DND-41 (cell line): ENCODE results near the gene PPARD.

Experiments used
- ATAC-seq: fragments of 200-7000 bp; cut with Tn5 transposase; 3 replicates; pipeline ENCODE4 v1.9.1; 2021; ENCODE audit warnings: low read depth; ENCODE audit not compliant: insufficient read depth
- DNase-seq: peaks from one replicate; pipeline ENCODE4 v3.0.0-alpha.2; 2020
- H2AFZ ChIP-seq: 2 replicates; pipeline ENCODE4 v1.6.0; 2012; ENCODE audit warnings: low read depth, low read length
- H3K27ac ChIP-seq: 2 replicates; pipeline ENCODE4 v1.5.1; 2012; ENCODE audit warnings: low read length, inconsistent platforms
- H3K27me3 ChIP-seq: fragments of 200-600 bp; sonication (generic); 2 replicates; pipeline ENCODE4 v1.6.0; 2012; ENCODE audit warnings: low read length, mild to moderate bottlenecking, inconsistent platforms; ENCODE audit not compliant: insufficient read depth, poor library complexity
- H3K36me3 ChIP-seq: 2 replicates; pipeline ENCODE4 v1.5.1; 2012; ENCODE audit warnings: low read length, inconsistent platforms; ENCODE audit not compliant: insufficient read depth
- H3K4me1 ChIP-seq: 2 replicates; pipeline ENCODE4 v1.5.1; 2012; ENCODE audit warnings: mild to moderate bottlenecking, low read length; ENCODE audit not compliant: insufficient read depth
- H3K4me2 ChIP-seq: 2 replicates; pipeline ENCODE4 v1.6.0; 2012; ENCODE audit warnings: mild to moderate bottlenecking, moderate library complexity, low read length, inconsistent platforms; ENCODE audit not compliant: insufficient read depth
- H3K4me3 ChIP-seq, 2 experiments: fragments of 200-600 bp in 1 of 2; shearing (Covaris generic) in 1 of 2; 2 replicates each; pipeline ENCODE4 v1.5.1; 2012 to 2016; ENCODE audit warnings: inconsistent platforms in 2 of 2, low read length in 2 of 2, mild to moderate bottlenecking in 2 of 2, low read depth in 1 of 2, moderate library complexity in 1 of 2
- H3K79me2 ChIP-seq: 2 replicates; pipeline ENCODE4 v1.6.0; 2012; ENCODE audit warnings: low read length, inconsistent platforms; ENCODE audit not compliant: insufficient read depth
- H3K9ac ChIP-seq: 2 replicates; pipeline ENCODE4 v1.6.0; 2012; ENCODE audit warnings: low read depth, mild to moderate bottlenecking, inconsistent platforms, low read length, moderate library complexity
- H3K9me3 ChIP-seq: 2 replicates; pipeline ENCODE4 v1.5.1; 2012; ENCODE audit warnings: low read length, moderate library complexity, mild to moderate bottlenecking, inconsistent platforms; ENCODE audit not compliant: insufficient read depth, severe bottlenecking
- H4K20me1 ChIP-seq: 2 replicates; pipeline ENCODE4 v1.6.0; 2012; ENCODE audit warnings: low read length; ENCODE audit not compliant: insufficient read depth
- CTCF ChIP-seq: IDR thresholded peaks from 2 replicates; pipeline ENCODE4 v1.5.1; 2012; ENCODE audit warnings: borderline replicate concordance, low read length, moderate library complexity, mild to moderate bottlenecking; ENCODE audit not compliant: poor library complexity, severe bottlenecking; ENCODE audit errors: extremely low read depth
- EZH2 ChIP-seq: IDR thresholded peaks from 3 replicates; pipeline ENCODE4 v1.6.1; 2012; ENCODE audit warnings: borderline replicate concordance, low read depth, mild to moderate bottlenecking, moderate library complexity, low read length, inconsistent platforms; ENCODE audit not compliant: severe bottlenecking

Gene PPARD

GRCh38 chr6:35441205-35441604 lies 98.8 kb downstream of the PPARD start:
- H3K27ac ChIP-seq: no peak overlapping the region
- H3K9me3 ChIP-seq: no peaks in the 10 kb centered on the region
- H2AFZ ChIP-seq: no peak overlapping the region
- H3K36me3 ChIP-seq: no peaks in the 10 kb centered on the region
- no peaks in the 10 kb centered on the region for H3K79me2 ChIP-seq
- no peak for ATAC-seq
- no peak overlapping the region for H3K4me2 ChIP-seq
- H3K4me3 ChIP-seq: no peak overlapping the region
- peaks cover 4% of the 10 kb centered on the region; the same call in 1 of the 2 replicates for H3K4me1 ChIP-seq
- H3K9ac ChIP-seq: no peak overlapping the region
- H3K27me3 ChIP-seq: no peaks in the 10 kb centered on the region
- TF ChIP-seq CTCF (no peak), EZH2 (no peak)
- H4K20me1 ChIP-seq: no peaks in the 10 kb centered on the region
- no peak for DNase-seq

DNA sequence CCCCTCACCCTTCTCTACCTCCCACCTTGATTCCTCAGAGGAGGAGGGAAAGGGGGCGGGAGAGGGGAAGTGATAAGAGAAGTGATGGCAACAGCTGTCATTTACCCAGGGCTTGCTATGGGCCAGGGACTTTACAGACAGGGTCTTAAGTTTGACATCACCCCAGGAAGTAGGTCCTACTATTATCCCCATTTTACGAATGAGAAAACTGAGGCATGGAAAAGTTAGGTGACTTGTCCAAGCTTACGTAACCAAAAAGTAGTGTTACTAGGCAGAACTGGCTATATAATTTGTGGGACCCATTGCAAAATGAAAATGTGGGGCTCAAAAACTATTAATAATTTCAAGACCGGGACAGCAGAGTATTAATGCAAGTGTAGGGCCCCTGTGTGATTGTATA lies 99.3 kb downstream of the PPARD start:
- no peak for ATAC-seq
- DNase-seq: no peak

GRCh38 chr6:35442693-35443092 lies 100.3 kb downstream of the PPARD start:
- TF ChIP-seq EZH2 (no peak), CTCF (no peak)
- no peak for ATAC-seq
- H4K20me1 ChIP-seq: no peaks in the 10 kb centered on the region
- no peak overlapping the region for H2AFZ ChIP-seq
- no peaks in the 10 kb centered on the region for H3K79me2 ChIP-seq
- peaks cover 4% of the 10 kb centered on the region; the same call in 1 of the 2 replicates for H3K4me1 ChIP-seq
- H3K9me3 ChIP-seq: no peaks in the 10 kb centered on the region
- H3K4me2 ChIP-seq: no peak overlapping the region
- no peak overlapping the region for H3K4me3 ChIP-seq
- no peak overlapping the region for H3K27ac ChIP-seq
- H3K27me3 ChIP-seq: no peaks in the 10 kb centered on the region
- no peak for DNase-seq
- H3K36me3 ChIP-seq: no peaks in the 10 kb centered on the region
- no peak overlapping the region for H3K9ac ChIP-seq

More for the DNA sequence above, 99.3 kb downstream of the PPARD start:
- no peak for TF ChIP-seq EZH2
- no peak for TF ChIP-seq CTCF
- H3K9ac ChIP-seq: no peak overlapping the region
- H3K9me3 ChIP-seq: no peaks in the 10 kb centered on the region
- H2AFZ ChIP-seq: no peak overlapping the region
- H4K20me1 ChIP-seq: no peaks in the 10 kb centered on the region
- H3K36me3 ChIP-seq: no peaks in the 10 kb centered on the region
- H3K4me2 ChIP-seq: no peak overlapping the region
- peaks cover 4% of the 10 kb centered on the region; the same call in 1 of the 2 replicates for H3K4me1 ChIP-seq
- H3K27me3 ChIP-seq: no peaks in the 10 kb centered on the region
- H3K79me2 ChIP-seq: no peaks in the 10 kb centered on the region
- no peak overlapping the region for H3K4me3 ChIP-seq
- no peak overlapping the region for H3K27ac ChIP-seq
